Spinal cord (tissue), 10 donors: ENCODE measurements around the gene KRT6C. TPM values are rescaled to one million over a fixed set of nuclear protein-coding genes. Genes with fewer than 3 reads are reported as not detected.

Source experiments
- DNase-seq, 6 donors: peaks; one replicate each; pipeline versions ENCODE4 v3.0.0 to v3.0.0-alpha.2; 2013 to 2015; ENCODE audit warnings: low spot score in 6 of 6, low read depth in 4 of 6
- H3K27ac ChIP-seq: one replicate; pipeline ENCODE4 v1.5.1; 2013; ENCODE audit warnings: low read depth, low read length, control low read depth
- H3K27me3 ChIP-seq: one replicate; pipeline ENCODE4 v1.6.1; 2013; ENCODE audit warnings: low read length; ENCODE audit not compliant: control insufficient read depth, insufficient read depth
- H3K36me3 ChIP-seq: one replicate; pipeline ENCODE4 v1.6.1; 2013; ENCODE audit warnings: low read length; ENCODE audit not compliant: control insufficient read depth, insufficient read depth
- H3K4me1 ChIP-seq: one replicate; pipeline ENCODE4 v1.6.1; 2013; ENCODE audit warnings: low read length; ENCODE audit not compliant: control insufficient read depth, insufficient read depth
- H3K4me3 ChIP-seq: one replicate; pipeline ENCODE4 v1.5.1; 2013; ENCODE audit warnings: low read depth, low read length, control low read depth
- H3K9me3 ChIP-seq: one replicate; pipeline ENCODE4 v1.6.1; 2013; ENCODE audit warnings: low read length; ENCODE audit not compliant: control insufficient read depth, insufficient read depth
- WGBS: methylation state at CpG from one replicate; pipeline ENCODE4 v1.1.5; 2013; ENCODE audit warnings: missing lambda C conversion rate; ENCODE audit not compliant: insufficient coverage; 5-methylcytosine and 5-hydroxymethylcytosine counted together
- polyA plus RNA-seq, 2 donors: library from polyadenylated mRNA; unstranded; fragments of 120-200 nt; gene quantifications; one replicate each; pipeline ENCODE4 v1.2.1, GENCODE V29; 2013; ENCODE audit not compliant: insufficient read length in 2 of 2
- total RNA-seq, 2 donors: library from RNA; depleted of rRNA in 1 of 2; stranded (reverse); fragments of 120-200 nt in 1 of 2; fragments of >200 nt in 1 of 2; gene quantifications; one replicate each; pipeline versions ENCODE4 v1.2.3 to v1.2.4, GENCODE V29; 2013 to 2014
- donor health status: healthy.

Gene KRT6C
- total and polyA plus RNA-seq, 4 donors: not detected

- Histone ChIP-seq H3K9me3 (no peaks in the 10 kb centered on the region), H3K27me3 (no peaks in the 10 kb centered on the region), H3K4me3 (no peak overlapping the region), H3K4me1 (peaks cover 14% of the 10 kb centered on the region), H3K27ac (no peak overlapping the region), H3K36me3 (no peaks in the 10 kb centered on the region)
- 69% methylated on average over 5 of the region's 9 CpGs for WGBS
- no peak for DNase-seq
These were observed 36.7 kb downstream of the KRT6C start for GRCh38 chr12:52436828-52437474.

- Histone ChIP-seq H3K27me3 (peaks cover under 1% of the 10 kb centered on the region), H3K36me3 (no peaks in the 10 kb centered on the region), H3K4me1 (peaks cover 14% of the 10 kb centered on the region), H3K9me3 (no peaks in the 10 kb centered on the region), H3K4me3 (no peak overlapping the region), H3K27ac (no peak overlapping the region)
- 41% methylated on average over 7 of the region's 9 CpGs for WGBS
- DNase-seq: peak in 2 of 6 donors; percentile 15 to 62
These were observed 37.4 kb downstream of the KRT6C start for GRCh38 chr12:52436000-52436827.

- Histone ChIP-seq H3K9me3 (no peaks in the 10 kb centered on the region), H3K4me1 (peaks cover 14% of the 10 kb centered on the region), H3K27ac (no peak overlapping the region), H3K27me3 (peaks cover 2% of the 10 kb centered on the region), H3K4me3 (no peak overlapping the region), H3K36me3 (no peaks in the 10 kb centered on the region)
- DNase-seq: no peak
- WGBS: 71% methylated on average over 6 of the region's 6 CpGs
These were observed 38.0 kb downstream of the KRT6C start for GRCh38 chr12:52435659-52435999.

- H3K9me3 ChIP-seq: no peaks in the 10 kb centered on the region
- no peak overlapping the region for H3K27ac ChIP-seq
- H3K4me1 ChIP-seq: peaks cover 14% of the 10 kb centered on the region
- no peaks in the 10 kb centered on the region for H3K36me3 ChIP-seq
- peaks cover 2% of the 10 kb centered on the region for H3K27me3 ChIP-seq
- no peak overlapping the region for H3K4me3 ChIP-seq
- DNase-seq: no peak
- WGBS: 90% methylated on average over 1 of the region's 6 CpGs
These were observed 38.7 kb downstream of the KRT6C start for GRCh38 chr12:52434760-52435530.

- Histone ChIP-seq H3K36me3 (no peaks in the 10 kb centered on the region), H3K27me3 (peaks cover 2% of the 10 kb centered on the region), H3K27ac (no peak within 1 kb of the TSS), H3K4me3 (no peak within 1 kb of the TSS), H3K4me1 (peaks cover 14% of the 10 kb centered on the region), H3K9me3 (no peaks in the 10 kb centered on the region)
- WGBS: 84% methylated on average over 20 of the region's 20 CpGs
- DNase-seq: peak in 2 of 6 donors; percentile 7 to 43
These were observed 39.4 kb downstream of the KRT6C start, which contains the start of gene KRT75 for GRCh38 chr12:52434081-52434733. TSS of gene KRT75 (minus strand) at chr12:52434371. CDS start at chr12:52434304, 67 bp downstream.

GRCh38 chr12:52433501-52434080, 40.0 kb downstream of the KRT6C start:
- H3K9me3 ChIP-seq: no peaks in the 10 kb centered on the region
- H3K36me3 ChIP-seq: no peaks in the 10 kb centered on the region
- 97% methylated on average over 12 of the region's 12 CpGs for WGBS
- no peak overlapping the region for H3K4me3 ChIP-seq
- peaks cover 2% of the 10 kb centered on the region for H3K27me3 ChIP-seq
- H3K4me1 ChIP-seq: peaks cover 14% of the 10 kb centered on the region
- DNase-seq: no peak
- no peak overlapping the region for H3K27ac ChIP-seq

- WGBS: 93% methylated on average over 5 of the region's 6 CpGs
- no peak overlapping the region for H3K27ac ChIP-seq
- no peaks in the 10 kb centered on the region for H3K36me3 ChIP-seq
- no peak overlapping the region for H3K4me3 ChIP-seq
- H3K9me3 ChIP-seq: no peaks in the 10 kb centered on the region
- peaks cover 14% of the 10 kb centered on the region for H3K4me1 ChIP-seq
- peaks cover 2% of the 10 kb centered on the region for H3K27me3 ChIP-seq
- DNase-seq: no peak
These were observed 40.9 kb downstream of the KRT6C start for GRCh38 chr12:52432559-52433207.

GRCh38 chr12:52428121-52428520, 45.5 kb downstream of the KRT6C start:
- Histone ChIP-seq H3K27ac (no peak overlapping the region), H3K27me3 (peaks cover 2% of the 10 kb centered on the region), H3K4me1 (peaks cover 6% of the 10 kb centered on the region), H3K36me3 (no peaks in the 10 kb centered on the region), H3K4me3 (no peak overlapping the region), H3K9me3 (no peaks in the 10 kb centered on the region)
- no peak for DNase-seq
- 94% methylated on average over 10 of the region's 10 CpGs for WGBS
